GM11168 (cell line): ENCODE data around the gene HERC2.

Source experiments
- in situ Hi-C: fragments of 300-500 bp; cut with MboI; formaldehyde crosslinking; loops from one replicate; pipeline ENCODE4 v1.12.0; 2022; ENCODE audit warnings: low sequenced_read_pairs; ENCODE audit not compliant: unreplicated experiment

The HERC2 gene

GRCh38 chr15:28115871-28116270 is 206.1 kb downstream of the HERC2 start:
- in situ Hi-C loops = no loop called here

DNA sequence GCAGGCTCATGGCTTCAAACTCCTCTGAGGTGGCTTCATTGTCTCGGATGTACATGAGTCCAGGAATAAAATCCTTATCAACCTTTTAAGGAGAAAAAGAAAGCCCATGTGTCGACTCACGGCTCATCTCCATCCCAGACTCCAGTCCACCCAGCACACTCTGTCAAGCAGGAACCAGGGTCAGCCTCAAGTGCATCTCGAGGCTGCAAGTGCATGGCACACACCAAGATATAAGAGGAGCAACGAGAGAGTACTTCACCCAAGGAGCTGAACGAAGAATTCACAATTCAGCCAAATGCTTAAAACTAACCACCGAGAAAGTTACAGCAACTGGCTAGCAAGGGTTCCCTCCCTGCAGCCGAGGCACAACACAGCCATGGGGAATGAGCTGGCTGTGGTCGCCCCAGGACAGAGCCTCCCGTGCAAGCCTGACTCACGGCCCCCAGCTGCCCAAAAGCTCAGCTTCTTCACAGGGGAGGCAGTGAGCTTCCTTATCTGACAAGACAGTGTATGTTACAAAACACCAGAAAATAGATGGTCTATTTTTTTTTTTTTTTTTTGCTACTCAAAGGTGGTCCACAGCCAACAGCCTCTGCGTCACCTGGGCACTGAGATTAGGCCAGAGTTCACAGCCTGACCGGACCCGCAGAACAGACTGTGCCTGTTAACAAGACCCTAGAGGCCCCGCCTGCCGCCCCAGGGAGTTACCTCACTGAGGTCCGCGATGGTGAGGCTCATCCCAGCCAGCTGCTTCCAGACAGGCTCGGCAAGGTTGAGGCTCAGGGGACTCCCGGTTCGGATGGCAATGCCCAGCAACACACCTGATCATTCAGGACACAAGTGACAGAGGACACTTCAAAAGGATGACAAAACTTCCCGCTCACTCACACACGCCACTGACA is 207.0 kb downstream of the HERC2 start:
- in situ Hi-C loops = no loop called here

GRCh38 chr15:28114114-28114455 is 207.9 kb downstream of the HERC2 start:
- in situ Hi-C loops = no loop called here

DNA sequence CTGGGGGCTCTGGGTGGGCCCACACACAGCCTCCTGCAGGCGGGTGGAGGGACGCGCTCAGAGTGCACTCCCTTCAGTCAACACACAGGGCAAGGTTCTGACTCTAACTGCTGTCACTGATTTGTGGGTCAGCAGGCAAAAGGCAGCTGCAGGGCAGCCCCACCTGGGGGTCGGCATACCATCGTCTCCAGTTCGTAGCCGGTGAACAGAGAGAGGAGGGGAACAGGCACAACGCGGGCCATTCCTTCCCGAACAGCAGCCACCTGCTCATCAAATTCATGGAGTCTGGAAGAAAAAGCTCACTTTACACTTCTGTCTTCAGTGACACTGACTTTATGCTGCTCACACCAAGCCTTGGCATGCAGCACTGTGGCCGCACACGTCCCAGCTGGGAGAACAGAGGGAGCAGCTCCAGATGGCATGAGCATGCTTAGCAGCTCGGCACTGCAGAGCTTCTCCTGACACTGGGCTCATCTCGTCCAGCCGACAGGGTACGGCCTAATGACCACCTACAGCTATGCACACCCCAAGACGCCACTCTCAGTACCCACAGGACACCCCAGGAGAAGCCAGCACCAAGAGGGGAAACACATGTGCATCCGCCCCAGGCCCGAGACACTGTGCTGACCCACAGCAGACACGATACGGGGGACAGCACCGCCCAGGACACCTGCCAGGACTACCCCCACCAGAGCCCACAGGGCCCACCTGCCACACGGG is 208.4 kb downstream of the HERC2 start:
- in situ Hi-C loops = no loop called here

DNA sequence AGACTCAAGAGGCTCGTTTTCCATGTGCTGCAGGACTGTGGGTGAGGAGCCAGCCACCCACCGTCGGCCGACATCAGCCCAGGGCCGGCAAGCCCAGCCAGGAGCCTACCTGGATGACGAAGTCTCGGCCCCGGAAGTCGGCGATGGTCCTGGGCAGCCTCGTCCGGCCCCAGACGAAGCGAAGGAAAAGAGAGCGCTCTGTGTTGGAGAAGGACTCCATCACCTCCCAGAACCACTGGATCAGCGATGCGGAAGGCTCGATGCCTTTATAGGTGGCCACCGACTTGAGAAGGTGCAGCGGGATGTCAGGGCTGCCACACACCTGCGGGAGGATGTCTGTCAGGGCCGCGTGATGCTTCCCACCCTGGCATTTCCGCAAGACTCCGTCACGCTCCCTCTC is 209.0 kb downstream of the HERC2 start:
- in situ Hi-C loops = no loop called here

- in situ Hi-C loops = no loop called here
Measured at GRCh38 chr15:28112101-28112760, 209.7 kb downstream of the HERC2 start.

DNA sequence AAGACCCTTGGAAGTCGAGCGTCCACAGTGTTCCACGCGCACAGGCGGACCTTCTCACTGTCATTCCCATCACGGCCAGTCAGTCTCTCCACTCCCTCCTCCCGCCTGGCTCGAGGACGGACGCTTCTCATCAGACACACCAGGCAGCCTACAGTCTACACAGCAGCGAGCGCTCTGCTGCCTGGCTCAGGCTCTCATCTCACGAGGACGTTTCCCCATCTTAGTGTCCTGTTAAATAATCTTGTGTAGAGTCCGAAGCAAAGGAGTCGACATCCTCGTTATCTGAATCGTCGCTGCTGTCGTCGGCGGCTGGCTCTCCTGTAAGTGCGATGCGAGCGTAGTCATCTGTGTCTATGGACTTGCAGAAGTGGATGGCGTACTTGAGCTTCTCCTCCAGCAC is 210.4 kb downstream of the HERC2 start:
- in situ Hi-C loops = no loop called here

- in situ Hi-C loops = no loop called here
Measured at GRCh38 chr15:28110481-28110881, 211.5 kb downstream of the HERC2 start.

GRCh38 chr15:28109626-28110455 is 212.1 kb downstream of the HERC2 start:
- in situ Hi-C loops = no loop called here

DNA sequence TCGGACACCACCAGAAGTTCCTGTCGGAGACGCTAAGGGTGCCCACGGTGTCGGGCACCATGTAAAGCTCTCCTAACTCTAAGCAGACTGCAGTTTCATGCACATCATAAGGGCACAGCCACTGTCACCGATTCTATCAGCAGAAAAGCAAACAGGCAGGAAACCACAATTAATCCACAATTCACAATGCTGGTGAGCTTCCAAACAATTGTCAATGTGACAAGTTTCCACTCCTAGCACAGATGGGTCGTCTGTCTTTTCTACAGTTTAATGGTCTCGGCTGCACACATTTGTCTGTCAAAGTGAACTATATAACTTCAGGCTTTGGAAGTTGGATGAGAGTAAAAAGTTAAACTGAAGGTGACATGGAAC is 214.1 kb downstream of the HERC2 start:
- in situ Hi-C loops = no loop called here

DNA sequence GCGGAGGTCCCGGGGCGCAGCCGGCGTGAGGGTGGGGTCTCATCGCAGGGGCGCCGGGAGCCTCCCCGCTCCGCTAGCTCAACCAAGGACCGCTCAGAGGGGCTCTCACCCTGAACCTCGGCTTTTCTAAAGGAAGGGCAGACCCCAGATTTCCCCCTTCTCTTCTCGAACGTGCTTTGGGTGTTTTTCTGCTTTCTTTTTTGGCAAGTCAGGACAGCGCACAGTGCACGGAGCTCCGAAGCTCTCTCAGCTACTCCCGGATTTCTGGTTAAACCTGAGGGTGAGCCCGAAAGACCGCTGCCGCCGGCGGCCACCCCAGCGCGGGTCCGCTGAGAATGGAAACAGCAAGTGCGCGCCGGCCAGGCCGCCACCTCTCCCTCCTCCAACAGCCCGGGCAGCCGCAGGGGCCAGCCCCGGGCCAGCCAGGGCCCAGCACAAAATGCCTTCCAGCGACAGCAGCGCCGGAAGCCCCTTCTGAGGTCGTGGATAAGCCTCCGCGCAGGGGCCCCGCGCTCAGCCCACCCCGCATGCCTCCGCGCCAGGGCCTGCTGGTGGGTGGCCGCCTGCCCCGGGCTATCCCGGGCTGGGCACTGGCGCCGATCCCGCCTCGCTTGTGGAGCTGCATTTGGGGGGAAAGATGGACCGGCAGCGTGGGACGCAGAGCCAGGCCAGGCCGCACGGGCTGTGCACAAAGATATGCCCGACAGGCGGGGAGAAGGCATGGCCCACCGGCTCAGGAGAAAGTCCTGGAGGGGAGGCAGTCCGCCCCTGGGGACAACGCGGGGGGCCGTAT is 214.7 kb downstream of the HERC2 start:
- in situ Hi-C loops = no loop called here

- in situ Hi-C loops = no loop called here
Measured at GRCh38 chr15:28106294-28107110, 215.5 kb downstream of the HERC2 start.

DNA sequence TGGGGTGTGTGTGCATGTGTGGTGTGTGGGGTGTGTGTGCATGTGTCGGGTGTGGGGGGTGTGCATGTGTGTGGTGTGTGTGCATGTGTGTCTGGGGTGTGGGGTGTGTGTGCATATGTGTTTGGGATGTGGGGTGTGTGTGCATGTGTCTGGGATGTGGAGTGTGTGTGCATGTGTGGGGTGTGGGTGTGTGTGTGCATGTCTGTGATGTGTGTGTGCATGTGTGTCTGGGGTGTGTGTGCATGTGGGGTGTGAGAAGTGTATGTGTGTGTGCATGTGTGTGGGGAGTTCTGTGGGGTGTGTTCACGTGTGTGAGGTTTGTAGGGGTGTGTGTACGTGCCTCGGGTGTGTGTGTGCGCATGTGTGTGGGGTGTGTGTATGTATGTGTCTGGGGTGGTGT is 216.2 kb downstream of the HERC2 start:
- in situ Hi-C loops = no loop called here

DNA sequence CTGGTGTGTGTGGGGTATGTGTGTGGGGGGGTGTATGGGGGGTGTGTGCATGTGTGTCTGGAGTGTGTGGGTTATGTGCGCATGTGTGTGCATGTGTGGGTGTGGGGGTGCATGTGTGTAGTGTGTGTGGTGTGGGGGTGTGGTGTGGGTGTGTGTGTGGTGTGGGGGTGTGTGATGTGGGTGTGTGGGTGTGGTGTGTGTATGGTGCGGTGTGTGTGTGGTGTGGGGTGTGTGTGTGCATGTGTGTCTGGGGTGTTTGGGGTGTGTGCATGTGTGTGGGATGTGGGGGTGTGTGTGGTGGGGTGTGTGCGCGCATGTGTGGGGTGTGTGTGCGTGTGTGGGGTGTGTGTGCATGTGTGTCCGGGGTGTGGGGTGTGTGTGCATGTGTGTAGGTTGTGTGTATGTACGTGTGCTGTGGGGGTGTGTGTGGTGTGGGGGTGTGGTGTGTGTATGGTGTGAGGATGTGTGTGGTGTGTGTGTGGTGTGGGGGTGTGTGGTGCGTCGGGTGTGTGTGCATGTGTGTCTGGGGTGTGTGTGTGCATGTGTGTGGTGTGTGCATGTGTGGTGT is 216.7 kb downstream of the HERC2 start:
- in situ Hi-C loops = no loop called here

GRCh38 chr15:28104326-28104725 is 217.7 kb downstream of the HERC2 start:
- in situ Hi-C loops = no loop called here

- in situ Hi-C loops = no loop called here
Measured at GRCh38 chr15:28103831-28104230, 218.1 kb downstream of the HERC2 start.

DNA sequence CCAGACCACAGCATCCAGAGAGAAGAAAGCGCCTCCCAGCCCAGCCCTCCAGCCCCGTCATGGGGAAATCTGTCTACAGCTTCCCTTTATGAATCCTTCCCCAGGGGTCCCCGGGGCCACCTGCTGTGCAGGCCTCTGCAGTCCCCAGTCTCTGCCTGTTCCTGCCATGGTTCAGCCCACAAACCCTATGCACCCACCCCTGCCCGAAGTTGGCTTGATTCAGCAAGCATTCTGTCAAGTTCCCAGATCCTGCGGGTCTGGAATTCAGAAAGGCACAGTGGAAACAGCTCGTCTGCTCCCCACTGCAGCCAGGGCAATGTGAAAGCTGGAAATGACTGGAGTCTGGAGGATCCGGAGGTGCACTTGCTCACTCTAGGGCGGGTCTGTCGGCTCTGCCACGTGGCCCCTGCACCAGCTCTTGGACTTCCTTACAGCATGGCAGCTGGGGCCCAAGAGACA is 220.0 kb downstream of the HERC2 start:
- in situ Hi-C loops = no loop called here

DNA sequence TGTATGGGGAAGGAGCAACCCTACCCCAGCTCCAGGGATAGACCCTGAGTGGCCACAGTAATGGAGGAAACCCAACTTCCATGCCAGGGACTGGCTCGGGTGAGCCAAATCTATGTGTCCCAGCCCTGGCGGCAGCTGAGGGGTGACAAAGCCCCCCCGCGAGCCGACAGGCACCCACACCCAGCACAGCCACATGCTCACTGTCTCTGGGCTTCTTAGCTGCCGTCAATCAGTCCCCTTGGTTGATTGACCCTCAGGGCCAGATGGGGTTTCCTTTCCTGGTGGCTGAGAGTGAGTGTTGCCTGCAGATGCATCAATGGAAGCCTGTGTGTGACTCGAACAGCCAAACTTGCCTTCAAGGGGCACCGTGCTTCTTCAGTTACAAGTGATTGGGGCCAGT is 220.8 kb downstream of the HERC2 start:
- in situ Hi-C loops = no loop called here
